Endodermal cell (in vitro differentiated cells): ENCODE data around the gene HAGH. TPM values are rescaled to one million over a fixed set of nuclear protein-coding genes. Genes with fewer than 3 reads are reported as not detected.
A peak's percentile ranks its signal among the peaks of the same experiment; 100 is the strongest.

ENCODE experiments used
- DNase-seq: peaks from one replicate; pipeline ENCODE4 v3.0.0-alpha.2; 2017
- H3K27ac ChIP-seq: 2 replicates; pipeline ENCODE4 v1.5.1; 2013; ENCODE audit warnings: mild to moderate bottlenecking, low read depth, low read length, moderate library complexity
- H3K27me3 ChIP-seq: 2 replicates; pipeline ENCODE4 v1.6.1; 2013; ENCODE audit warnings: mild to moderate bottlenecking, low read length, moderate library complexity; ENCODE audit not compliant: insufficient read depth, control insufficient read depth, poor library complexity, severe bottlenecking
- H3K36me3 ChIP-seq: 2 replicates; pipeline ENCODE4 v1.7.0; 2013; ENCODE audit warnings: mild to moderate bottlenecking, low read length, moderate library complexity; ENCODE audit not compliant: control insufficient read depth, insufficient read depth
- H3K4me1 ChIP-seq: one replicate; pipeline ENCODE4 v1.7.0; 2013; ENCODE audit warnings: low read length; ENCODE audit not compliant: control insufficient read depth, insufficient read depth
- H3K4me3 ChIP-seq: 2 replicates; pipeline ENCODE4 v1.5.1; 2013; ENCODE audit warnings: mild to moderate bottlenecking, low read length, moderate library complexity
- H3K9ac ChIP-seq: 2 replicates; pipeline ENCODE4 v1.6.1; 2013; ENCODE audit warnings: mild to moderate bottlenecking, low read length, moderate library complexity; ENCODE audit not compliant: poor library complexity, severe bottlenecking; ENCODE audit errors: extremely low read depth
- H3K9me3 ChIP-seq: 2 replicates; pipeline ENCODE4 v1.6.1; 2013; ENCODE audit warnings: mild to moderate bottlenecking, low read length, moderate library complexity; ENCODE audit not compliant: control insufficient read depth
- H3K27ac Mint-ChIP-seq: 2 replicates; pipeline ENCODE4 v1.8.0; 2020; ENCODE audit warnings: mixed read lengths
- H3K27me3 Mint-ChIP-seq: 2 replicates; pipeline ENCODE4 v1.8.0; 2021; ENCODE audit warnings: mild to moderate bottlenecking, mixed read lengths; ENCODE audit not compliant: insufficient read depth
- H3K36me3 Mint-ChIP-seq: 2 replicates; pipeline ENCODE4 v1.8.0; 2020; ENCODE audit warnings: low read depth, mixed read lengths
- H3K4me1 Mint-ChIP-seq: 2 replicates; pipeline ENCODE4 v1.8.0; 2020; ENCODE audit warnings: mixed read lengths
- H3K4me3 Mint-ChIP-seq: 2 replicates; pipeline ENCODE4 v1.8.0; 2020; ENCODE audit warnings: mild to moderate bottlenecking, moderate library complexity, mixed read lengths
- H3K9me3 Mint-ChIP-seq: 2 replicates; pipeline ENCODE4 v1.8.0; 2020; ENCODE audit warnings: mild to moderate bottlenecking, mixed read lengths
- WGBS, 2 experiments: methylation state at CpG; one replicate each; pipeline versions ENCODE4 v1.1.5 to v1.1.7; 2013; ENCODE audit warnings: missing lambda C conversion rate in 2 of 2, mixed read lengths in 1 of 2; ENCODE audit not compliant: insufficient coverage in 1 of 2, insufficient read length in 1 of 2; 5-methylcytosine and 5-hydroxymethylcytosine counted together
- total RNA-seq, 2 donors: library from RNA; stranded (reverse); fragmentation: NEBNext Ultra II Directional in 1 of 2; extraction: Animal tissue kit (Norgen Biotek cat#: 25700) in 1 of 2; gene quantifications; 2 replicates in 1 of 2; 3 replicates in 1 of 2; pipeline ENCODE4 v1.2.1, GENCODE V29; 2021
- TF ChIP-seq, protein P1 (sequence below): fragments of 200-600 bp; sonication (generic); conservative IDR thresholded peaks from 2 replicates; pipeline ENCODE4 v1.5.0; 2021; ENCODE audit warnings: antibody characterized with exemption, mild to moderate bottlenecking

The HAGH gene
- total RNA-seq, 2 donors from 2014 or later = 47.8 to 52.9 TPM

DNA sequence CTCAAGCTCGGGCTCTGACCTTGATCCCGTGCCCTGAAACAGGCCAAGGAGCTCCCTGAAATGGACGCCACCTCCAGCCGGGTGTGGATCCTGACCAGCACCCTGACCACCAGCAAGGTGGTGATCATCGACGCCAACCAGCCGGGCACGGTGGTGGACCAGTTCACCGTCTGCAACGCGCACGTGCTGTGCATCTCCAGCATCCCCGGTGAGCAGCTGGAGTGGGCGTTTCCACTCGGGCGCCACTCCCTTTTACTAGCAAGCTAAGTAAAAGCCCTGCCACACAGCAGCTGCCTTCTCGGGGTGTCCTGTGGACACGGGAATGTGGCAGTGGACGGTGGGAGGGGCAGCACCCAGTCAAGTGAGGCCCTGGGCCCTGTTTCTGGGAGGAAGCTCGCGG lies 61.7 kb downstream of the HAGH start:
- no peaks in the 10 kb centered on the region for H3K4me1 ChIP-seq
- WGBS, 2 experiments = 96% methylated on average over 16 to 21 of the region's 21 CpGs
- no peak overlapping the region for H3K9ac ChIP-seq
- TF ChIP-seq, protein P1, sequence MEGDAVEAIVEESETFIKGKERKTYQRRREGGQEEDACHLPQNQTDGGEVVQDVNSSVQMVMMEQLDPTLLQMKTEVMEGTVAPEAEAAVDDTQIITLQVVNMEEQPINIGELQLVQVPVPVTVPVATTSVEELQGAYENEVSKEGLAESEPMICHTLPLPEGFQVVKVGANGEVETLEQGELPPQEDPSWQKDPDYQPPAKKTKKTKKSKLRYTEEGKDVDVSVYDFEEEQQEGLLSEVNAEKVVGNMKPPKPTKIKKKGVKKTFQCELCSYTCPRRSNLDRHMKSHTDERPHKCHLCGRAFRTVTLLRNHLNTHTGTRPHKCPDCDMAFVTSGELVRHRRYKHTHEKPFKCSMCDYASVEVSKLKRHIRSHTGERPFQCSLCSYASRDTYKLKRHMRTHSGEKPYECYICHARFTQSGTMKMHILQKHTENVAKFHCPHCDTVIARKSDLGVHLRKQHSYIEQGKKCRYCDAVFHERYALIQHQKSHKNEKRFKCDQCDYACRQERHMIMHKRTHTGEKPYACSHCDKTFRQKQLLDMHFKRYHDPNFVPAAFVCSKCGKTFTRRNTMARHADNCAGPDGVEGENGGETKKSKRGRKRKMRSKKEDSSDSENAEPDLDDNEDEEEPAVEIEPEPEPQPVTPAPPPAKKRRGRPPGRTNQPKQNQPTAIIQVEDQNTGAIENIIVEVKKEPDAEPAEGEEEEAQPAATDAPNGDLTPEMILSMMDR = no peak
- no peaks in the 10 kb centered on the region for H3K27me3 ChIP-seq
- peaks cover 17% of the 10 kb centered on the region for H3K36me3 Mint-ChIP-seq
- H3K27me3 Mint-ChIP-seq = no peaks in the 10 kb centered on the region
- H3K27ac Mint-ChIP-seq = no peak overlapping the region
- no peaks in the 10 kb centered on the region for H3K4me1 Mint-ChIP-seq
- no peak overlapping the region for H3K4me3 ChIP-seq
- no peak overlapping the region for H3K27ac ChIP-seq
- peaks cover 17% of the 10 kb centered on the region for H3K36me3 ChIP-seq
- no peak for DNase-seq
- H3K9me3 Mint-ChIP-seq = no peaks in the 10 kb centered on the region
- H3K4me3 Mint-ChIP-seq = no peak overlapping the region
- no peaks in the 10 kb centered on the region for H3K9me3 ChIP-seq

DNA sequence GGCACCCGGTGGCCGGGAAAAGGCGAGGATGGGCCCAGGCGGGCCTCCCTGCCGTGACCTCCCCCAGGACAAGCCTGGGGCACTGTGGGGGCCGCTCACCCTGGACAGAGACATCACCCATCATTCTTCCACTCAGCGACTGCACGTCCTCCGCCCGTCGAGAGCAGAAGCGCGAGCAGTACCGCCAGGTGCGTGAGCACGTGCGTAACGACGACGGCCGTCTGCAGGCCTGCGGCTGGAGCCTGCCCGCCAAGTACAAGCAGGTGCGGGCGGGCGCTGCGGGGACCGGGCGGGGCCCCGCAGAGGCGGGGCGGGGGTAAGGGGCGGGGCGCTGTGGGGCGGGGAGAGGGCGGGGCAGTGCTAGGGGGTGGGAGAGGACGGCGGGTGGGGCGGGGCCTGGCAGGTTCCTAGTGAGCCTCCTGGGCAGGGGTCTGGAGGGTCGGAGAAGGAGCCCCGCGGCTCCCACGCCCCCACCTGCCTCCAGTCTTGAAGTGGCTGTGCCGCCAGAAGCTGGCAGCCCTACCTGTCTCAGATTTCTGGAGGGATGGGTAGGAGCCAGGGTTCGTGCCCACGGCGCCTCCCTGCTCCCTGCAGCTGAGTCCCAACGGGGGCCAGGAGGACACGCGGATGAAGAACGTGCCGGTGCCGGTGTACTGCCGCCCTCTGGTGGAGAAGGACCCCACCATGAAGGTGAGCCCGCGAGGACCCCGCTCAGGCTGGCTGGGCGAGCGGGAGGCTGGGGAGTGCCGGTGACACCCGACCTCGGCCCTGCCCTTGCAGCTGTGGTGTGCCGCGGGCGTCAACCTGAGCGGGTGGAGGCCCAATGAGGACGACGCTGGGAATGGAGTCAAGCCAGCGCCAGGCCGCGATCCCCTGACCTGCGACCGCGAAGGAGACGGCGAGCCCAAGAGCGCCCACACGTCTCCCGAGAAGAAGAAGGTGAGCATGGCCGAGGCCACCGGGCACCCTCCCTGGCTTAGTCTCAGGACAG lies 62.8 kb downstream of the HAGH start:
- H3K4me1 ChIP-seq = no peaks in the 10 kb centered on the region
- DNase-seq = peak; percentile 95
- H3K9ac ChIP-seq = no peak overlapping the region
- Mint-ChIP-seq H3K36me3 (peaks cover 17% of the 10 kb centered on the region), H3K4me3 (no peak overlapping the region), H3K27me3 (no peaks in the 10 kb centered on the region), H3K27ac (no peak overlapping the region), H3K4me1 (no peaks in the 10 kb centered on the region), H3K9me3 (no peaks in the 10 kb centered on the region)
- peaks cover 15% of the 10 kb centered on the region for H3K36me3 ChIP-seq
- H3K27ac ChIP-seq = no peak overlapping the region
- WGBS, 2 experiments = 72 to 74% methylated on average over 19 to 72 of the region's 81 CpGs
- H3K4me3 ChIP-seq = no peak overlapping the region
- H3K27me3 ChIP-seq = no peaks in the 10 kb centered on the region
- no peaks in the 10 kb centered on the region for H3K9me3 ChIP-seq
- TF ChIP-seq, protein P1 = peak; percentile 82

DNA sequence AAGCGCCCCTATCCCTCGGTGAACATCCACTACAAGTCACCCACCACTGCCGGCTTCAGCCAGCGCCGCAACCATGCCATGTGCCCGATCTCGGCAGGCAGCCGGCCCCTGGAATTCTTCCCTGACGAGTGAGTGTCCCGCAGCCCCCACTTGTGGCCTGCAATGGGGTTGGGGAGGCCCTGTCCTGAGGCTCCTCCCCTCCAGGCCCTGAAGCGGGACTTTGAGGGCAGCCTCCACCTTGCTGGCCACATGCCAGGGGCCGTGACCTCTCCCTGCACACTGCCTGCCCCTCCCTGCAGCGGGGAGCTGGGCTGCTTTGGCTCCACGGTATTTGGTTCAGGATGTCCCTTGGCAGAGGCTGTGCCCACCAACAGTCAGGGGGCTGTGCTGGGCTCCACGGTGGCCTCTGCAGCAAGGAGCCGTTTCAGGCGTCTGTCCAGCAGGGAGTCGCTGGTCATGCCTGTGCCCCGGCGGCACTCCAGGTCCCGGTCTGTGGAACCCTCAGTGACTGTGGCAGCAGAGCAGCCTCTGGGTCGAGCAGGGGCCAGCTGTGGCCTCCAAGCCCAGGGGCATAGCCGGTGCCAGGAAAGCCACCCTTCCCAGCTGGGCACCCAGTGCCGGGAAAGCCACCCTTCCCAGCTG lies 63.6 kb downstream of the HAGH start:
- WGBS, 2 experiments = 90 to 93% methylated on average over 18 to 24 of the region's 24 CpGs
- H3K4me1 Mint-ChIP-seq = no peaks in the 10 kb centered on the region

More for the DNA sequence above, 63.6 kb downstream of the HAGH start:
- H3K9me3 ChIP-seq = no peaks in the 10 kb centered on the region
- DNase-seq = peak; percentile 58
- no peak overlapping the region for H3K4me3 ChIP-seq
- no peaks in the 10 kb centered on the region for H3K9me3 Mint-ChIP-seq
- H3K27ac ChIP-seq = no peak overlapping the region
- H3K36me3 Mint-ChIP-seq = peaks cover 17% of the 10 kb centered on the region
- H3K4me3 Mint-ChIP-seq = no peak overlapping the region
- no peak overlapping the region for H3K9ac ChIP-seq
- TF ChIP-seq, protein P1 = no peak
- no peaks in the 10 kb centered on the region for H3K4me1 ChIP-seq
- H3K27me3 ChIP-seq = no peaks in the 10 kb centered on the region
- no peaks in the 10 kb centered on the region for H3K27me3 Mint-ChIP-seq
- peaks cover 15% of the 10 kb centered on the region for H3K36me3 ChIP-seq
- H3K27ac Mint-ChIP-seq = no peak overlapping the region
